ENCODE results near the gene TNK1.
"Not testable (repeated sequence)": the region's sequence is repeated elsewhere in the genome, so short reads cannot be mapped to it uniquely, and the experiment has no call there.

The TNK1 gene

DNA sequence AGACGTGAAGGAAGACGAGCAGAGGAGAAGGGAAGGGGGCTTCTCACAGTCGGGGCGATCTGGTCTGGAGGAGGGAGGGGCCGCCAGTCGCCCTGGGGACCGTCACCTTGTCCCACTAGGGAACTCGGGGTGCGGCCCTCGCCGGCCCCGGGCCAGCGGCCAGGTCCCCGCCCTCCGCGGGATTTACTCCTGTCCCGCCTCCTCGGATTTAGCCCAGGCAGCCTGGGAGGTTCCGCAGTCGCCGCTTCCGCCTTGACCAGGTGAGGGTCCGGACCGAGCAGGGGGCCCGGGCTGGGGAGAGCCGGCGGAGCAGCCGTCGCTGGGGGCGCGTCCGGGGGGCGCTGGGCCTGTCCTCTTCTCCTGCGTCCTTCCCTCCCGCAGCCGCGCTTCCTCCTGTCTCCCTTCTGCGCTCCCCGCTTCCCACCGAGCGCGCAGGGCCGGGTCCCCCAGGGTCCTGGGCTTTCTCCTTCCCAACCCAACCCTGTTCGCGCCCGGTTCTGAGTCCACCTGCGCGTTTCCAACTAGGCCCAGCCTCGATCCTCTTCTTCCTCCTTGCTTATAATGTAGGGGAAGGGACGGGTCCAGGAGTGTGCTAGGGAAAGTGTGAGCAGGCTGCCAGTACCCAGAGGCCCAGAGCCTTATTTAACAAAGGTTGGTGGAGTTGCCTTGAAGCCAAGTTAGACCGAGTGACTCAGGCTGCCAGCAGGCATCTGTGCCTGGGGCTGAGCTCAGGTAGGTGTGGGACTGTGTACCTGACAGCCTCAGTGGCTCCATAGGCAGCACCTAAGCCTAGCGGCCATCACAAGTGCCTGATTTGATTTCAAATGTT lies at the start of gene TNK1:
TNK1 (plus strand) TSS at position 235 of the 829 bp plus-strand sequence. CDS start 1,838 bp downstream, outside the sequence.
- no peak for DNase-seq (ENCODE audit: low read depth in 2 of 2)

DNA sequence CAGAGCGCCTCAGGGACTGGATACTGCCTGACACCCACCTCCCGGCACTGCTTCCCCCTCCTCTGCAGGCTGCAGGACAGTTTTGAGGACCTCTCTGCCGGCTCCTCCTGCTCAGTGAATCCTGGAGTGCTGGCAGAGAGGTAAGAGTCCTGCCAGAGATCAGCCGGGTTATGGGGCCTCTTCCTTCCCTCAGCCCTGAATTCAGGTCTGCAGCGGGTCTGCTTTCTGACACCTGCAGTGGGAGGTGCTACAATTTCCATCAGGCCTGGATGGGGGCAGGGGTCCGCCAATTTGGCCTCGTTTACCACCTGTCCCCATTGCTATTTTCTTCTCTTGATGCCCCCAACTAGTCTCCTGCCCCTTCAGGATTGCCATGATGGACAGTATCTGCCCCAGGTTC lies 48.8 kb upstream of the TNK1 start:
- DNase-seq (ENCODE audit: low read depth in 2 of 2): no peak

DNA sequence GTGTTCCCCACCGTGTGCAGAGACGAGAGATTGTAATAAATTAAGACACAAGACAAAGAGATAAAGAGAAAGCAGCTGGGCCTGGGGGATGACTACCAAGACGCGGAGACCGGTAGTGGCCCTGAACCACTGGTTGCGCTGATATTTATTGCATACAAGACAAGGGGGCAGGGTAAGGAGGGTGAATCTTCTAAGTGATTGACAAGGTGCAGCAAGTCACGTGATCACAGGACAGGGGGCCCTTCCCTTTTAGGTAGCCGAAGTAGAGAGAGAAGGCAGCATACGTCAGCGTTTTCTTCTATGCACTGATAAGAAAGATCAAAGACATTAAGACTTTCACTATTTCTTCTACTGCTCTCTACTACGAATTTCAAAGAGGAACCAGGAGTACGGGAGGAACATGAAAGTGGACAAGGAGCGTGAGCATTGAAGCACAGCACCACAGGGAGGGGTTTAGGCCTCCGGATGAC lies 48.3 kb upstream of the TNK1 start:
- DNase-seq (ENCODE audit: low read depth in 2 of 2): not testable (repeated sequence)

DNA sequence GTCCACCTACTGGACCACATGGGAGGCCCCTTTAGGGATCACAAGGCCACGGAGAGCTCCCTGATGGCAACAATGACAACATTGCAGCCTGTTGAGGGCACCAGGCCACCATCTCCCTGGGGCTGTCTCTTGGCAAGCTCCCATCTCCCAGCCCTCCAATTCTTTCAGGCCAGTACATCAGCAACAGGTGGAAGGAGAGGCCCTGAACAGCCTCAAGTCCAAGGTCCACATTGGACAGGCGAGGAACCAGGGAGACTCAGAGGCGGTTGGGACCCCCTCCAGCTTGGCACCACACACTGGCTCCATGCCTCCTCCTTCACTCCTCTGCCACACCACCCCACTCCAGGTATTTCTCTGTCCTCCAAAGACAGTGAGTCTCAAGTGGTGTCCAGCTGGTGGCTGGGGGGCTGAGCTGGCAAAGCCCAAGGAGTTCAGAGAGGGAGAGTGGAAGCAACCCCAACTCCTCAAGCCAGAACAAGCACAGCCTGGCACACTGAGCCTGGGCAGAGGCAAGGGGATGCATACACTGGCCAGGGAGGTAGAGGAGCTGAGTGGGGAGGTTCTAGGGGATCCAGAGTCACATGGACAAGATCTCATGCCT lies 45.9 kb upstream of the TNK1 start:
- no peak for DNase-seq (ENCODE audit: low read depth in 2 of 2)

DNA sequence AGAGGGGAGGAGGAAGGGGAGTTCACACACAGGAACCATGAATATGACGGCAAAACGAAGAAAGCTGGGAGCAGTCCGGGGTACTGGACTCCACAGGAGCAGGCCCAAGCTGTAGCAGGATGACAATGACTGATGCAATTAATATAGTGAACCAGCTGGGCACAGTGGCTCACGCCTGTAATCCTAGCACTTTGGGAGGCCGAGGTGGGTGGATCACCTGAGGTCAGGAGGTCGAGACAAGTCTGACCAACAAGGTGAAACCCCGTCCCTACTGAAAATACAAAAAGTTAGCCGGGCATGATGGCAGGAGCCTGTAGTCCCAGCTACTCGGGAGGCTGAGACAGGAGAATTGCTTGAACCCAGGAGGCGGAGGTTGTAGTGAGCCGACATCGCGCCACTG lies 45.1 kb upstream of the TNK1 start:
- not testable (repeated sequence) for DNase-seq (ENCODE audit: low read depth in 2 of 2)

DNA sequence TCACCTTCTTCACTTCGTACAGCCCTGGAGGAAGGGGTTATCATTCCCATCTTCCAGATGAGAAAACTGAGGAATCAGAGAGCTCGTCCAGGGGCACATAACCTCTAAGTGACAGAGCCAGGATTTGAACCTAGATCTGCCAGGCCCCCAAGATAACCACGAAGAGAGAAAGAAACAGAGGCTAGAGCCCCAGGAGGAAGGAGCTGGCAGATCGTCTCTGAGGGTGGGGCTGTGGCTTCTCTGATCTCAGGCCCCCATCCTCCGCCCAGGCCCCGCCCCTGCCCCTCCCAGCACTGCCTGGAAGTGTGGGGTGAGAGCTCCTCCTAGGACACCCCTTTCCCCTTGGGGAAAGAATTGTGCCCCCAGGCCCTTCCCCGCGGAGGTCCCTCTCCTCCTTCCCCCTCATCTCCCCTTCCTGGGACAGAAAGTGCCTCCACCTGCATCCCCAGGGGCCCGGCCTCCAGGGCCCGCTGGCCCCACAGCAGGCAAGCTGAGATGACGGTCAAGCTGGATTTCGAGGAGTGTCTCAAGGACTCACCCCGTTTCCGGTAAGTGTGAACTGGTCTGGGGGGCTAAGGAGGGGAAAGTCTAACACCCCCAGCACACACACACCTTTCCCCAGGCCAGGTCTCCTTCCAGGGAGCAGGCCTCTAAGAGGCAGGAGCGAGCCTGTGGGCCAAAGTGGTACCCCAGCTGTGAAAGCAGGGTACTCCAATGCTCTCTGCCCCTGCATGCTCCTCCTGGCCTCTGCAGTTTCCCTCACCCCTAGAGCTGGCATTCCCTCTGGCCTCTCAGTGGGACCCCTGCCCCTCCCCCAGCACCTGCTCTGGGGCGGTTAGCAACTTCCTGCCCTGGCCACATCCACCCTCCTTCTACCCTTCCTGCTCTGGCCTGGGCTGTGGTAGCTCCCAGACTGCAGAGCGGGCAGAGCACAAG lies 44.4 kb upstream of the TNK1 start, which contains the start of gene ACAP1:
ACAP1 (plus strand) TSS at position 290 of the 936 bp plus-strand sequence; CDS start at position 496, 206 bp downstream.
- DNase-seq (ENCODE audit: low read depth in 2 of 2): peak; percentile 76 to 79

DNA sequence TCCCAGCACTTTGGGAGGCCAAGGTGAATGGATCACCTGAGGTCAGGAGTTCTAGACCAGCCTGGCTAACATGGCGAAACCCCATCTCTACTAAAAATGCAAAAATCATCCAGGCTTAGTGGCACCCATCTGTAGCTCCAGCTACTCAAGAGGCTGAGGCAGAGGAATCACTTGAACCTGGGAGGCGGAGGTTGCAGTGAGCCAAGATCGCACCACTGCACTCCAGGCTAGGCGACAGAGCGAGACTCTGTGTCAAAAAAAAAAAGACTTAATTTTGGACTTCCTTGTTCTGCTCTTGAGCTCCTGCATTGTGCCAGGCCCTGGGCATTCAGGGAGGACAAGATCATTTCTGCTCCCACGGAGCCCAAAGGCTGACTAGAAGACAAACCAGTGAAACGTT lies 43.3 kb upstream of the TNK1 start:
- DNase-seq (ENCODE audit: low read depth in 2 of 2): not testable (repeated sequence)

DNA sequence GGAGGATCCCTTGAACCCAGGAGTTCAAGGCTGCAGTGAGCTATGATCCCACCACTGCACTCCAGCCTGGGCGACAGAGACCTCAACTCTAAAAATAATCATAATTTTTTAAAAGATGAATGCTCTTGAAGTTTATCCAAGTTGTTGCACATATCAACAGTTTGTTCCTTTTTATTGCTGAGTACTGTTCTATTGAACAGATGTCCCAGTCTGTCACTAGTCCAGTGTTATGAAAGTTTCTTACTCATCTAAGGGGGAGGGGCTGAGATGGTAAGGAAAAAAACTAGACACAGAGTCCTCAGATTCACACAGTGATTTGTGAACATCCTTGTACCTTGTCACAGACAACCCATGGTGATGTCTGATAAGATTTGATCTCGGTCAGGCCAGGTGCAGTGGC lies 40.7 kb upstream of the TNK1 start:
- DNase-seq (ENCODE audit: low read depth in 2 of 2): no peak

DNA sequence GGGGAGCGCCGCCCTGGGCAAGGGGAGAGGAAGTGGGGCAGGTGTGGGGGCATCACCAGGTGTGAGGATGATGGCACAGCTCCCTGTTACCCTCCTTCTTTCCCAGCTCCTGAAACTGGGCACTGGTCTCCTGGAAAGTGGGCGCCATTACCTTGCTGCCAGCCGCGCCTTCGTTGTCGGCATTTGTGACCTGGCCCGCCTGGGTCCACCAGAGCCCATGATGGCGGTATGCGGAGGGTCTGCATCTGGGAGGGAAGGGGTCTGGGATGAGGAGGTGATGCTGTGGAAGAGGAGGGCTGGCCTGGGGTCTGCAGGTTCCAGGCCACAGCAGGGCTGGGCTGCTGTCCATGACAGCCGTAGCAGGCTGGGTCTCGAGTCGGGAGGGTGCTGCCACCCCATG lies 39.0 kb upstream of the TNK1 start:
- no peak for DNase-seq (ENCODE audit: low read depth in 2 of 2)

DNA sequence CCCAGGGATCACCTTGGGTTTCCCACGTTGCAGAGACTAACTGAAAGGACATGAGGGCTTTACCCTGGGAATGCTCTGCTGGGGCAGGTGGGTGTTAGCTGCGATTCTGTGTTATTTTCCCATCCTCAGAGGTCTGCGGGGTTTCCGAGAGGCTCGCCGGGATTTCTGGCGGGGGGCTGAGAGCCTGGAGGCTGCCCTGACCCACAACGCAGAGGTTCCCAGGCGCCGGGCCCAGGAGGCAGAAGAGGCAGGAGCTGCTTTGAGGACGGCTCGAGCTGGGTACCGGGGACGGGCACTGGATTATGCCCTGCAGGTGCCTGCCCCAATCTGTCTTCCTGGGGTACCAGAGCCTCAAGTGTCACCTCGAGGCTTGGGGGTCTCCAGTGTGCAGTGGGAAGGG lies 37.6 kb upstream of the TNK1 start:
- DNase-seq (ENCODE audit: low read depth in 2 of 2): no peak

DNA sequence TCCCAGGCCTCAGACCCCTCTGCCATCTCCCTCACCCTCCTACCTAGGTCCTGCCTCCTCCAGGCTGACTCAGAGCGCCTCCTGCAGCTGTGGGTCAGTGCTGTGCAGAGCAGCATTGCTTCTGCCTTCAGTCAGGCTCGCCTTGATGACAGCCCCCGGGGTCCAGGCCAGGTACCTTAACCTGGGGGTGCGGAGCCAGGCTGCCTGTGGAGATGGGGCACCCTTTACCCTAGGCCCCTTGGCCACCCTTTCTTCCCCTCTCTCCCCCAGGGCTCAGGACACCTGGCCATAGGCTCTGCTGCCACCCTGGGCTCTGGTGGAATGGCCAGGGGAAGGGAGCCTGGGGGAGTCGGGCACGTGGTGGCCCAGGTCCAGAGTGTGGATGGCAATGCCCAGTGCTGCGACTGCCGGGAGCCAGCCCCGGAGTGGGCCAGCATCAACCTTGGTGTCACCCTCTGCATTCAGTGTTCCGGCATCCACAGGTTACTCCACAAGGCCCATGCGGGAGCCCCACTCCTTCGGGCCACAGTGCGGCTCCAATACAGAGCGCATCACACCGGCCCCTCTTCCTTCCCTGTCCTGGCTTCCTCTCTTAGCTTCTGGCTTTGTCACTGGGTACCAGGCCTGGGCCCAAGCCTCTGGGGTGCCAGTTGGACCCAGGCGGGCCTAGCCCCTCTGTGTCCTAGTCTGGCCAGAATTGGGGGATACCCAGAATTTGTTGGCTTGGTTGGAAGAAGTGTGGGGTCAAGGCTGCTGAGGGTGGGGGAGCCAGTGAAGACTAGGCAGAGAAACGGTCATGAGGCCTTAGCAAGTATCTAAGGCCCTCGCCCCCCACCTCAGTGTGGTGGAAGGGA lies 33.9 kb upstream of the TNK1 start:
- DNase-seq (ENCODE audit: low read depth in 2 of 2): no peak

DNA sequence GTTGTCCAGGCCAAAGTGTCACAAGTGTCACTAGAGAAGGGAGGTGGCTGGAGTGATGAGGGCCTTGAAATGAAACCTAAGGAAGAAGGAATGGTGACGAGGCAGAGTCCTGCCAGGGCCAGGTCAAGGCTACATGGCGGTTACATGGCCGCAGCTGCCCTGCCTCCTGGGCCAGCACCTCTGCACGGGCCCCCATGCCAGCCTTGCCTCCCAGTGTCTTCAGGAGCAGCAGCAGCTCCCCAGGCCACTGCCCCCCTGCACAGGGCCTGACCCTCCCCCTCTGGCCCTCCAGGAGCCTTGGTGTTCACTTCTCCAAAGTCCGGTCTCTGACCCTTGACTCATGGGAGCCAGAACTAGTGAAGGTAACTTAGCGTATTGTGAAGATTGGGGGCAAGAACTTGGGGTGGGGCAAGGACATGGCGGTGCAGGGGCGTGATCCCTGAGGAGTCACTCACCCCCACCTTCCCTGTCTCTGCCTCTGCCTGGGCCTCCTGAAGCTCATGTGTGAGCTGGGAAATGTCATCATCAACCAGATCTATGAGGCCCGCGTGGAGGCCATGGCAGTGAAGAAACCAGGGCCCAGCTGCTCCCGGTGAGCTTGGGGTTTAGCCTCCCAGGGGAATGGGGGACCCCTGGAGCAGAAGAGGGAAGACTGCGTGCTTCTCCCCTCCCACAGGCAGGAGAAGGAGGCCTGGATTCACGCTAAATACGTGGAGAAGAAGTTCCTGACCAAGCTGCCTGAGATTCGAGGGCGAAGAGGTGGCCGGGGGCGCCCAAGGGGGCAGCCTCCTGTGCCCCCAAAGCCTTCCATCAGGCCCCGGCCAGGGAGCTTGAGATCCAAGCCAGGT lies 33.0 kb upstream of the TNK1 start:
- no peak for DNase-seq (ENCODE audit: low read depth in 2 of 2)

DNA sequence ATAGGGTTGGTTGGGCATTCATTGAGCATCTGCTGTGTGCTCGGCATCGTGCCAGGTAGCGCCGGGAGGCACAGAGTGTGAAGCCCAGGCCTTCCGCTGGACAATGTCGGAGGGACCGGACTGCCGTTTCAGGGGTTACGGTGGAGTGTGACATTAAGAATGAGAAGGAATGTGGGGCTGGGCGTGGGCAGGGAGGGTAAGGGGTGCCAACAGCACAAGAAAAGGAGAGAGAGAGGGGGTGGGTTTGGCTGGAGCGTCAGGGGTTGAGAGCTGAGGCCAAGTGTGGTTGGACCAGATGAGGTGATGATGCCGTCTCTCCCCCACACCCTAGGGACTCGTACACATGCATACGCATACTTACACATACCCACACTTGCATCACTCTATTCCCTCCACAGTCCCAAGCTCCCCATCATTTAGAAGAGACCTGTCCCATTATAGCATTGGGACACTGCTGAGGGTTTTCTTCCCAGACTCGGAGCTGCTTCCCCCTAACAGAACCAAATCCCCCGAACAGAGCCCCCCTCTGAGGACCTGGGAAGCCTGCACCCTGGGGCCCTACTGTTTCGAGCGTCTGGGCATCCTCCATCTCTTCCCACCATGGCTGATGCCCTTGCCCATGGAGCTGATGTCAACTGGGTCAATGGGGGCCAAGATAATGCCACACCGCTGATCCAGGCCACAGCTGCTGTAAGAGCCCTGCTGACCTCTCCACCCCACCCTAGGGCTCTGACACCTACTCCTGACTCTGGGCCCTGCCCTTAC lies 32.2 kb upstream of the TNK1 start:
- no peak for DNase-seq (ENCODE audit: low read depth in 2 of 2)

DNA sequence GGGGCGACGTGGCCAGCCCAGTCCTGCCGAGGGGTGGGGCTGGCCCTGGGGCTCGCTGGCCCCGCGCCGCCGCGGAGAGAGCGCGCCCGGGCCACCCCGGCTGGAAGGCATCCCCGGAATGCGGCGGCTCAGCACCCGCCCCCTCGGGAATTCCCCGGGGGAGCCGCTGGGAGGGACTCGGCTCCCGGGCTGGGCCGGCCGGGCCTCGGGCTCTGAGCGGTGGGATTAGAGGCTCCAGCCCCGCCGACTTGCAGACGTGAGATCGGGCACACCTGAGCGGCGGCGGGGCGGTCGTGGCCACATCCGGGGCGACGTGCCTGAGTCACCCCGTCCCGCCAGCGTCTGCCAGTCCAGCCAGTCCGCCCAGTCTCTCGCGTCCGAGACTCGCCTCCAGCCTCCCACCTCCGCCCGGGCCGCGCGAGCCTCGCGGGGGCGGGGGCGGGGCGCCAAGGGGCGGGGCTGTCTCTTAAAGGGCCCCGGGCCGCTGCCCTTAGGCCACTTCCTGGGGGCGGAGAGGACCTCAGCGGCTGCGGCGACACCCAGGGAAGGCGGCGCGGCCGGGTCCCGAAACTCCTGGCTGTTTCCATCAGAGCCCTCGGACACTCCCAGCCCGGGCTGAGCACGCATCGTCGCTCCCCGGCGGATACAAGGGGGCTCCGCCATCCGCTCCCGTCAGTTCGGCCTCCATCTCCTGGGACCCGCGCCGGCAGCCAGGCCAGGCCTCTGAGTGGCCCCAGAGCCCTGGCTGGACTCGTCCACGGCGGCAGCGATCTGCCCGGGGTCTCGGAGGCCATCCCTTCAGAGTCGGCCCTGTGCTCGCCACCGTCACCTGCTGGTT lies 29.0 kb upstream of the TNK1 start, which contains the start of gene KCTD11:
KCTD11 (plus strand) TSS at position 498 of the 838 bp plus-strand sequence.
- DNase-seq (ENCODE audit: low read depth in 2 of 2): peak; percentile 28 to 78

DNA sequence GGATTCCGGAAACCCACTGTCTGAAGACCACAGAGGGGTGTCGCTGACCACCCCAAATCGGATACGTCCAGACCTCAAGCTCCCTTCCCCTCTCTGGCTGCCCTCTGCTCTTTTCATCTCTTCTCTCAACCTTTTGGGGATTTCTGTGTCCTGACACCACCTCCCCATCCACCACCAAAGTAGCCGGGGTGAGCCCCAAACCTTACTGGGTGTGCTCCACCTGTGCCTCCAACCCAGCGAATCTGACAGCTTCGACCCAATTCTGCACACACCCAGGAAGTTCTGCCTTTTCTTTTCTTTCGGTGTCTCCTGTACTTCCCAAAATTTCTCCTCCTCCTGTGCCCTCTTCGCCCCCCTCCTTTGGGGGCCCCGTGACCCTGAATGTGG lies 28.4 kb upstream of the TNK1 start:
- DNase-seq (ENCODE audit: low read depth in 2 of 2): no peak

DNA sequence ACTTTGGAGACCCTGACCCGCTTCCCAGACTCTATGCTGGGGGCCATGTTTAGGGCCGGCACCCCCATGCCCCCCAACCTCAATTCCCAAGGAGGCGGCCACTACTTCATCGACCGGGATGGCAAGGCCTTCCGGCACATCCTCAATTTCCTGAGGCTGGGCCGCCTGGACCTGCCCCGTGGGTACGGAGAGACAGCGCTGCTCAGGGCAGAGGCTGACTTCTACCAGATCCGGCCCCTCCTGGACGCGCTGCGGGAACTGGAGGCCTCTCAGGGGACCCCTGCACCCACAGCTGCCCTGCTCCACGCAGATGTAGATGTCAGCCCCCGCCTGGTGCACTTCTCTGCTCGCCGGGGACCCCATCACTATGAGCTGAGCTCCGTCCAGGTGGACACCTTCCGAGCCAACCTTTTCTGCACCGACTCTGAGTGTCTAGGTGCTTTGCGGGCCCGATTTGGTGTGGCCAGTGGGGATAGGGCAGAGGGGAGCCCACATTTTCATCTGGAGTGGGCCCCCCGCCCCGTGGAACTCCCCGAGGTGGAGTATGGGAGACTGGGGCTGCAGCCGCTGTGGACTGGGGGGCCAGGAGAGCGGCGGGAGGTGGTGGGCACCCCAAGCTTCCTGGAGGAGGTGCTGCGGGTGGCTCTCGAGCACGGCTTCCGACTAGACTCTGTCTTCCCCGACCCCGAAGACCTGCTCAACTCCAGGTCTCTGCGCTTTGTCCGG lies 27.8 kb upstream of the TNK1 start:
- DNase-seq (ENCODE audit: low read depth in 2 of 2): no peak

DNA sequence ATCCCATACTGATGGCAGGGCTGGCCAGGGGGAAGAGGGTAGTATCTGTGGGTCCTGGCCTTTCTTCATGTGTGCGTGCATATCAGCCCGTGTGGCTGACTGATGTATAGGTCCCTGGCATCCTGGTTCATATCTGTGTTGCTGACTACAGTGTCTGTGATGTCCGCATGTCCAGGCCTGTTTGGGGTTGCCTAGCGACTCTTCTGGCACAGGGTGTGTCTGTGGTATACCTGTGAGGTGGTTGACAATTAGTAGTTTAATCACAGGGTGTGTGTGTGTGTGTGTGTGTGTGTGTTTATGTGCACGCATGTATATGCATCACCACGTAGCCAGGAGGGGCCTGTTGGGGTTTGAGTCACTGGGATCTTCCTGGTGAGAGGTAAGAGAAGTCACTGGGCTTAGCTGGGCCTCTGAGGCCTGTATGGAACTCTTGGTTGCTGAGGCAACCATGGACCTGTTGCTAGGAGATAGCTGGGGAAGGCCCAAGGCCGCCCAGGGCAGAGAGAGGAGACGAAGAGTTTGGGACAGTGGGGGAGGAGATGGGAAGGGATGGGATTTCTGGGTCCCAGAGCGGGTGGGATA lies 26.5 kb upstream of the TNK1 start:
- DNase-seq (ENCODE audit: low read depth in 2 of 2): no peak
